CD4-positive, alpha-beta T cell treated with Interleukin-15 for 4 hours (primary cell): ENCODE data around the gene PLAAT3.
A peak's percentile ranks its signal among the peaks of the same experiment; 100 is the strongest.
"Not testable (repeated sequence)": the region's sequence is repeated elsewhere in the genome, so short reads cannot be mapped to it uniquely, and the experiment has no call there.

Experiments used
- DNase-seq: peaks from one replicate; pipeline ENCODE4 v3.0.0-alpha.2; 2020; ENCODE audit warnings: low spot score

The PLAAT3 gene

DNA sequence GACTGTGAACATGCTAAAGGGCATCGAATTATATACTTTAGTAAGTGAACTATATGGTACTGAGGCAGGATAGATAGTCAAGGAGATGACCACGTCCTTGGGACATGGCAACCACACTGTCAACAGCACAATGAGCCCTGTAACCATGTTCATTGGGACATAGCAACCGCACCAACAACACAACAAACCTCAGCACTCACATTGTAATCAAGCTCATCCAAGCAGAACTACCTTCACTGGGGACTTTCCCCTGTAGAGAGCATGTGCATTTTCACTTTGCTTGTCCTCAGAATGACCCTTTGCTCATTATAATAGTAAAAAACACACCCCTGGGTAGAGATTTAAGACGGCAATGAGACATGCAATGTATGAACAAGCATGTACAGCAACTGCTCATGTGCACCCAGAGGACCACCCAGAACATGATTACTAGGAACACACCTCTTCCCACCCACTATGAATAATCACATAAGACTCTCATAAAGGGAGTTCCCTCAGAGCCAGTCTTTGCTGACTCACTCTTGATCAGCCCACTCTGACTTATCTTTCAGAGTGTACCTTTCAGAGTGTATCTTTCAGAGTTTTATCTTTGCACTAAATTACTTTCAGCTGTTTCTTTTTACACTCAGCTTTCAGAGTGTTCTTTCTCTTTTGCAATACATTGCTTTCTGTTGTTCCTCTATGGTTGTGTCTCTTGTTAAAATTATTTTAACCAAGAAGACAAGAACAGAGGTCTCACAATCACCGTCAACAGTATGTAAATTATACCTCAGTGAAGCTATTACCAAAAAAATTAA, 47.0 kb downstream of the PLAAT3 start:
- peak; percentile 92 for DNase-seq

DNA sequence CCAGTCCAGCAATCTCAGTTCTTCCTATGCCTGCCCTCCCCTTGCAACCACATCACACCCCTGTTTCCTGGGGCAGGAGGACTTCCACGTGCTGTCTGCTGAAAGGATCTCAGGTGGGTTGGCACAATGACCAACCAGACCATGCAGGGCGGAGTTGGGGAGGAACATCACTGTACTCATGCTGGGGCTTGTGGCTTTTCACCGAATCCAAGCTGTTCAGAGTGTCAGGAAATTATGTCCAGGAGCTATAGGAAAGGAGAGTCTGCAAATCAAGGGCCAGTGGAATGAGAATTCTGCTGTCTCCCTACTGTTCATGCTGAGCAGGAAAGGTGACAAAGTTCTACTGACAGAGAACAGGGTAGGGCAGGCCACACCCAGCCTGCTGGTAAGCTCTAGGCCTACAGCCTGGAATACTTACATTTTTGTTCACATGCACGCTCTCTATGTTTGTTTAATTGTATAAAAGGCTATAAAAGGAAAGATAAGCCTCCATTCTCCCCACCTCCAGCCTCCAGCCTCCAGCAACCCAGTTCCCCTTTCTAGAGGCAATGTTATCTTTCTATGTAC, 49.4 kb downstream of the PLAAT3 start:
- no peak for DNase-seq

DNA sequence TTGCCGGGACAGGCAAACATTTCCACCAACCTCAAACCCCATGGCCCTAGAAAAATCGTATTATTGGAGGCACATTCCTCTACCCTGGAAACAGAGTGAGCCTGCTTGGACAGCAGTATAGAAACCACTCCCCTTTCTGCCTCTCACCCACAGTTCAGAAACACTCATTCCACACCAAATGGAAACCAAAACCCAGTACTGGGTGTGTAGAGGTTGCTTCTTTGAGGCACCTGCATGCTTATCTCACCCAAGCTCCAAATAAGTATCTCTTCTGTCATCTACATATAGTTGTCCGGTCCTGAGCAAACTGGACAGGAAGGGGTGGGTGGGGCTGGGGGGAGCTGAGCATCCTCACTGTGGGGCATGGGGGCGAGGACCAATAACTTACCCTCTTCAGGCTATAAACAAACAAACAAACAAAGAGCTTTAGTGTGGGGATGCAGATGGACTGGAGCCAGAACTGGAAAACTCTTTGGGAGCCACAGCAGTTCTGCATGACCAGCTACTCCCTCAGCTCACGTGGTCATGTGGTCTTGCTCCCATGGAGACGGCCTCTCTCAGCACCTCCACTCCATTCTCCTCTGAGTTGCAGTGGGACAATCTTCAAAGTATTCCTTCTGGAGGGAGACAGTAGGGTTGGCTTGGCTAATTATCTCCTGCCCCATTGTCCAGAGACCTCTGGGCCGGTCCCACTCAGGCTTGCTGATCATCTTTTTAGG, 50.0 kb downstream of the PLAAT3 start:
- DNase-seq, result peak; percentile 55

DNA sequence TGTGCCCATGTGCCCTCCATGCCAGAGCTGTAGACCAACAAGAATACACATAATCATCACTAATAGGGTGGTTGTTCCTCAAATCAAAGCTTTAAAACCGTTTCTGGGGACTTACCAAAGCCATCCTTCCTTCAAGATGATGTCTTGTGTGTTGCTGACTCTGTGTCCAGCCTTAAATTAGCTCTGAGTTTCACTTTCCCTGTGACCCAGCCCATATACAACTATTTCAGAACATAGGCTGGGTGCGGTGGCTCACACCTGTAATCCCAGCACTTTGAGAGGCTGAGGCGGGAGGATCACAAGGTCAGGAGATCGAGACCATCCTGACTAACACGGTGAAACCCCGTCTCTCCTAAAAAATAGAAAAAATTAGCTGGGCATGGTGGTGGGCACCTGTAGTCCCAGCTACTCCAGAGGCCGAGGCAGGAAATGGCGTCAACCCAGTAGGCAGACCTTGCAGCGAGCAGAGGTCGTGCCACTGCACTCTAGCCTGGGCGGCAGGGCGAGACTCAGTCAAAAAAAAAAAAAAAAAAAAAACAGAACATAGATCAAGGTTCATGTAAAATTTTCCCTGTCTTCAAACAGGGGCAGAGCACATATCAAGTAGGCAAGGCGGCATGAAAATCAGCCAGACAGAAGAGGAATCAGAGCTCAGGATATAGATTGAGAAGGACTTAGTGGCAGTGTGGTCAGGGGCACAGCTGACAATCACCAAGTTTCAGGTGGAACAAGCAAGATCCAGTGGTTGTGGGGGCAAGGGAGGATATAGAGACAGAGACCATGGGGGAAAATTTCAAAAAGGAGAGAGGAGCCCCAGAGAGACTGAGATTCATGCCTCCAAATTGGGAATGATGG, 50.8 kb downstream of the PLAAT3 start, which contains the start of gene PLAAT2:
TSS of gene PLAAT2 (minus strand) at position 179 of the 855 bp plus-strand sequence. CDS start at position 124, 55 bp downstream.
- no peak for DNase-seq

DNA sequence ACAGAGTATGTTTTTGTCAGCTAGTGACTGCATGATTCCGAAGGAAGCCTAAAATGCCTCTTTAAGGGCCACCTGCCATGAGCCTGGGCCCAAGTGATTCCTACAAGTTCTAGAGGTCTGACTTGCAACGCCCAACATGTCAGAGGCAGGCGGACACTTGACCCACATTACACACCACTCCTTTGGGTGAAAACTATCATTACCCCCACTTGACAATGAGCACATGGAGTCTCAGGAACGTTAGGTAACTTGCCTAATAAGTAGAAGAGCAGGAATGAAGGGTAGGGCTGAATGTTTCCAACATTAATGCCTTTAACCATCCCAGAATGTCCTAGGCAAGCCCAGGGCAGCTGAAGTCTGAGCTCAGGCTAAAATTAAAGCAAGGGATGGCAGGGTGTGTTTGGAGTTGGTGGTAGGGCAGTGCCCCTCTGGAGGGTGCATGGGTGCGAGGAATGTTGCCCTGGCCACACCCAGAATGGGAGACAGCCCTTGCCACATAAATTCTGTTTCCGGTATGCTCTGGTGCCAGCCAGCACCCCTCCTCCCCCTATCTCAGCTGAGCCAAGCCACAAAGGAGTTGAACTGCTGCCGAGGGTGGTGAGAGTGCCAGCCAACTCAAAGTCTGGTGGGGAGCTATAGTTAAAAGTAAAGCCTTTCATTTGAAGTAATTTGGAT, 53.6 kb downstream of the PLAAT3 start:
- peak; percentile 50 for DNase-seq

DNA sequence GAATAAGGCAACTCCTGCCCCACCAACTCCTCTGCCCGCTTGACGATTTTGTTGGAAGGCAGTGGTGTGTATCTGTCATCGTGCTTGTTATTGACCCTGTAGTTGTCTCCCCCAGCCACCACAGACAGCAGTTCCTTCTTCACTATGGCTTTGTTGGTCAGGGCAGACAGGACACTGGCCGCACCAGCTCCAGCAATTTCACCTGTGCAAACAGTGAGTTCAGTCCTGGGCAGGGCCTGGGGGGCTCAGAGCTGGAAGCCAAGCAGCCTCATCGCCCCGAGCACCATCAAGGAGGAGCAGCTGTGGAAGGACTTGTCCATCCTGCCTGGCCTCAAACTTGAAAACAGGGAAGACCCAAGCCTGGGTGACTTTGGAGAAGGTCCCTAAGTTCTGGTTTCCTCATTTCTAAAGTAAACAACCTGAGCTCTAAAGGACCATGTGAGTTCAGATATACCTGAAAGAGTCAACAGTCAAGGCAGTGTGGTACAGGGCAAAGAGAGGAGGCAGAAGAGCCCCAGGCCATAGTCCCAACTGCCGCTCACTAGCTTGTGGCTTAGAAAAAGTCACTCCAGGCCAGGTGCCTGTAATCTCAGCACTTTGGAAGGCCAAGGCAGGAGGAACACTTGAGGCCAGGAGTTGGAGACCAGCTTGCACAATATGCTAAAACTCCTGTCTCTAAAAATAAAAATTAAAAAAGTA, 55.6 kb downstream of the PLAAT3 start:
- no peak for DNase-seq

DNA sequence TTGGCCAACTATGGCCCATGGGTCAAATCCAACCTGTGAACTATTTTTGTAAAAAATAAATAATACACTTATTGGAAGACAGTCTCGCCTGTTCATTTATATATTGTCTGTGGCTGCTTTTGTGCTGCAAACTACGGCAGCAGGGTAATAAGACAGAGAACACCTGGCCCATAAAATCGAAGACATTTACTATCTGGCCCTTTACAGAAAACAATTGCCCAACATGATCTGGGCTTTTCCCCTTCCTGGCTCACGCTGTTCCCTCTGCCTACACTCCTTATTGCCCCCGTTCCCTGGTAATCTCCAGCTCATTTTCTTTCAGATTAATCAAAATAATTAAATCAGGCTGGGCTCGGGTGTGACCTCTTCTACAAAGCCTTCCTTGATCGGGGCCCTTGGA, 56.7 kb downstream of the PLAAT3 start:
- DNase-seq, result no peak

DNA sequence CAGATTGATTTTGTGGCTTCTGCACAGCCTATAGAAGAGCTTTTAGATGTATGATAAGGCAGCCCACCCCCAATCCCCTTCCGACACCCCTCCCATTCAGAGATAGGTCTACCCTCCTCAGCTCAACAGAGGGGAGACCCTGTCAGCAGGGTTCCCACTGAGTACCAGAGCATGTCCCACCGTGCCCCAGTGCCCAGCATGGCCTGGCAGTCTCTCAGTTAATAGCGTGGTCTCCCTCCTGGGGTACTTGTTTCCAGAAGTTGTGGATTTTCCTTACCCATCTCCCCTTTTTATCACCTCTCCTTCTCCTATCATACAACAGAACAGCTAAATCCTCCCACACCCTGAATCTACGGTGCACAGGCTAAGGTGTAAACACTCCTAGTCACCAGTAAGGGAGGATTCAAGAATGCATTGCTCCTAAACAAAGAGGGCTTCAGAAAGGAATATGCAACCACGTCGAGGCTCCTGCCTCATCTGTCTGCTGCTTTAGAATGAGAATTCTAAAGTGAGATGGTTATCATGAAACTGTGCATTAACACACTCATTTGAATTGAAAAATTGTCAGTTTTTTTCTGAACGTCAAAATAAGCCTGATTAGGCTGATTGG, 57.7 kb downstream of the PLAAT3 start:
- no peak for DNase-seq

DNA sequence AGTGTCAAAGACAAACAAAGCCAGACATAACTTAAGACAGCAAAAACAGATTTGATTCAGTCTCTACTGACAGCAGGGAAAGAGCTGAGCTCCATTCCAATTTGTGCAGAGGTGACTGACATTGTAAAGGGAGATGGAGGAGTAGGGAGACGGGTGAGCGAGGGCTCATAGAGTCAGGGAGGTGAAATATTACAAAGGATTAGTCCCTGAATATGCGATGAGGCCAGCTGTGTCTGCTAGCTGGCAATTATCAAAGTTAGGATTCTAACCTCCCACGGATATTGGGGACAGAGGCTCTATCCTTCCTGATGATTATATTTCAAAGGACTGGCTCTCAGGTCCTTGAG, 59.4 kb downstream of the PLAAT3 start:
- DNase-seq, result no peak

DNA sequence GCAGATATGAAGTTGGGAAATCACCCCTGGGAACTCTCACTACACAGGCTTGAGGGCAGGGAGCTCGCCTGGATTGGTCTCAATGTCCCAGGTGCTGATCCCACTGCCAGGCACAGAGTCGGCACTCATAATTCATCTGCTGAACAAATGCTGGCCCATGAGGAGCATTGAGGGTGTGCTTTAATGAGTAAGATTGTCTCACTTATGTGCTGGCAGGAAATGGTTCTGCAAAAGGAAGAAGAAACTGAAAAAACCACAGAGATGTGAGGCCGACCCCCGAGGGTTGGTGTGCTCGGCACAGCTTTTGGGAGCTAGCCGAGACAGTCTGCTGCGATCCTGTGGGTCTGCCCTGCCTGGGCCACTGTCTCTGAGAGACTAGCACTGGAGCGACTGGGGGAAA, 60.5 kb downstream of the PLAAT3 start:
- peak; percentile 72 for DNase-seq

DNA sequence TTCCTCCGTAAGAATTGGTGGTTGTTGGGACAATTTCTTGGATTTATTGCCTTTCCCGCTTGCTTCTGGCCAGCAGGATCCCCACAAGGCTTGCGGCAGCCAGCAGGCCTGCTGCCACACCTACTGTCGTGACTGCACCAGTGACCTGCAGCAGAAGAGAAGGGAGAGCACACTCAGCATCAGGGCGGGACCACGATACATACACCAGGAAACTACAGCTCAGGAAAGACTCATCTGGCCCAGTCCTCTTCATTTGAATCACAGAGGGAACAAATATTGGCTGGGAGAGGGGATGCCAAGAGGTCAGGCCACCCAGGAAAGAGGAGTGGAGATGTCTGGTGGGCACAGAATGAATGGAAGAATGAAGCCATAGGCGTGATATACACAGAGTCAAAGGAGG, 61.3 kb downstream of the PLAAT3 start:
- DNase-seq, result no peak

DNA sequence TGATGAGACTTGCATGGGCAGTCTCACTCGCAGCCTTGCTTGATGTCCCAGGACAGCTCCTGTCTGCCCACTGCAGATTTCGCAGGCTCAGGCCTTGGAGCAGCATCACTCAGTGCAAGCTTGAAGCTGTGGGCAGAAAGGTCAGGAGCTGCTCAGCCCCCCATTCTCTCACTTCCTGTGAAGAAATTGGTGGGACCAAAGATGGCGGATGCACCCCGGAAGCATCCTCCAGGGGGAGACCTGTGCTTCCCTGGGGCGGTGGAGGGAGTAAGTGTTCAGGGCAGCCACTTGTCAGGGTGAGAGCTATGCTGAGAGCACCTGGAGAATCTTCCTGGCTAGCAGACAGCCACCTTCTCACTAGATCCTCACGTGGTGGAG, 62.4 kb downstream of the PLAAT3 start:
- DNase-seq, result no peak

DNA sequence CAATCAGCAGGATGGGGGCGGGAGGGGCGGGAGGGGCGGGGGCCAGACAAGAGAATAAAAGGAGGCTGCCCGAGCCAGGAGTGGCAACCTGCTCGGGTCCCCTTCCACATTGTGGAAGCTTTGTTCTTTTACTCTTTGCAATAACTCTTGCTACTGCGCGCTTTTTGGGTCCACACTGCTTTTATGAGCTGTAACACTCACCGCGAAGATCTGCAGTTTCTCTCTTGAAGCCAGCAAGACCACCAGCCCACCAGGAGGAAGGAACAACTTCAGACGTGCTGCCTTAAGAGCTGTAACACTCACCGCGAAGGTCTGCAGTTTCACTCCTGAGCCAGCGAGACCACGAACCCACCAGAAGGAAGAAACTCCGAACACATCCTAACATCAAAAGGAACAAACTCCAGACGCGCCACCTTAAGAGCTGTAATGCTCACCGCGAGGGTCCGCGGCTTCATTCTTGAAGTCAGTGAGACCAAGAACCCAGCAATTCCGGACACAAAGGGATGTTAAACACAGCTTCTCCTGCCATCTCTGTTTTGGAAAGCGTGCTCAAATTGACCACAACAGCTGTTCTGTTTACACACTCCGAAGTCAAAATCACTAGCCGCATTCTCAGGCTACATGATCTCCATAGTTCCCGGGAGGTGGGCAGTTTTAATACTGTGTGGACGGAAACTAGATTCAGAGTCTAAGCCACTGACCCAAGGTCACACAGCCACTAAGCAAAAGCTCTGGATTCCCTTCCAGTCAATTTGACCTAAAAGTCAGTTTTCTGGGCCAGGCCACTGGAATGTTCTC, 62.9 kb downstream of the PLAAT3 start:
- DNase-seq, result peak; percentile 43

DNA sequence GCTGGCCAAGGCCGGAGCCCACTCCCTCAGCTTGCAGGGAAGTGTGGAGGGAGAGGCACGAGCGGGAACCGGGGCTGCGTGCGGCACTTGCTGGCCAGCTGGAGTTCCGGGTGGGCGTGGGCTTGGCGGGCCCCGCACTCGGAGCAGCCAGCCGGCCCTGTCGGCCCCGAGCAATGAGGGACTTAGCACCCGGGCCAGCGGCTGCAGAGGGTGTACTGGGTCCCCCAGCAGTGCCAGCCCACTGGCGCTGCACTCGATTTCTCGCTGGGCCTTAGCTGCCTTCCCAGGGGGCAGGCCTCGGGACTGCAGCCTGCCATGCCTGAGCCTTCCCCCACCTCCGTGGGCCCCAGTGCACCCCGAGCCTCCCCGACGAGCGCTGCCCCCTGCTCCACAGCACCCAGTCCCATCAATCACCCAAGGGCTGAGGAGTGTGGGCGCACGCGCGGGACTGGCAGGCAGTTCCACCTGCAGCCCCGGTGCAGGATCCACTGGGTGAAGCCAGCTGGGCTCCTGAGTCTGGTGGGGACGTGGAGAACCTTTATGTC, 64.0 kb downstream of the PLAAT3 start:
- DNase-seq, result not testable (repeated sequence)

DNA sequence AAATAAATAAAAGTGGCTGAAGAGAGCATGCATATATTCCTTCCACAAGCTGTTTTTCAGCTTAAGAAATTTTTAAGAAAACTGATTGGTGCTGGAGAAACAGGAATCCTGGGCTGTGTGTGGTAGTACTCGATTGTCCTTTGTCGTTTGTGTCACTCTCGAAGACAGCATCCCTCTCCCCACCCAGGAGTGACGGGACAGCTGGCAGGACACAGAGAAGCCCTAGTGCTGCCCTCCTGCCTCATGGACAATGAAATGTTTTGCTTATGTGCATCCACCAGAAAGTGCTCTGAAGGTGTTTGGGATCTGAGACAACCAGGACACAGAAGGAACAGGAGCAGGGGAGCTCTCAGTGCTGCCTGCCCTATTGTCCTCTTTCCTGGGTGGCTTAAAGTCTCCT, 64.8 kb downstream of the PLAAT3 start:
- no peak for DNase-seq

DNA sequence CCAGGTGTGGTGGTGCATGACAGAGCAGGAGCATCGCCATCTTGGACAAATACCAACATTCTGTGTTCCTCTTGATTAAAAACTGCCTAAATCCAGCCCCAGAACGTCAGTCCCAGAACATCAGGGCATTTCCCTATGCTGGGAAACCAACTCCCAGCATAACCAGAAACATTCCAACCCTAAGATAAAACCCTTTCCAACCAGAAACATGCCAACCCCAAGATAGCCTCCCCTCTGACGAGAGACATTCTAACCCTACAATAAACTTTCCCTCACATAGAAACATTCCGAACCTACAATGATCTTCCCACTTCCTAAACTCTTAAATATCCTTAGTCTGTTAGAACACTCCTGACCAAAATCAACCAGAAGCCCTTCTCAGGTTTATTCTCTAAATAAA, 66.1 kb downstream of the PLAAT3 start:
- no peak for DNase-seq

DNA sequence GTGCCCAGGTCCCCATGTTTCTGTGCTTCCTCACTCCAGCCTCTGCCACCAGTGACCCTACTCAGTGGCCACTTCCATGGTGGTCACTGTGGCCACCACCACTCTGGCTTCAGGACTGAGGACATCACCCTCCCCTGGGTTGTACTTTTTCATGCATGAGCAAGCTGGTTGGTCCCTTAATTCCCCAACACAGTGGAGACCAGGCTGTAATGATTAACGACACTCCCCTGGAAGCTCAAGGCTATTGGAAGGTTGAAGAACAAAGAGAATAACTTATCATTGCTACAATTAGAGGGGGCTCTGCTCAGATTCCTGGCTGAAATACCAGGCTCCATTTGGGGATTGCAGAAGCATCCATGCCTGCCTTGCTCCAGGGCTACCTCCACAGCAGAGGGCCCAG, 67.2 kb downstream of the PLAAT3 start:
- DNase-seq, result no peak

DNA sequence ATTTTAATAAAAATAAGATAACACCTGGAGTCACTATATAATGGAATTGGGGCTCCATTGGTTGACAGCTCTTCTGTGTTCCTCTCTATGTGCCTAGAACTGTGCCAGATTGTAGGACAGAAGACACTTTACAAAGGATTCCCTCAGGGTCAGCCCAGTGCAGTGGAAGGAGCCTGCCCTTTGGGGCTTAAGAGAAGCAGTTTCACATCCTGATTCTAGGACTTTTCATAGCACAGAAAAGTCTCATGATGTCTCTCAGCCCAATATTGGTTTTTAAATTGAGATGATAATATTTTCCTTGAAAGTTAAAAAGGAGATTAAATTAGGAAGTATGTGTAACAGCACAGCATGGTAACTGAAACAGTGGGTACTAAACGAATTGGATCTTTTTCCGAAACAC, 70.5 kb downstream of the PLAAT3 start:
- no peak for DNase-seq

DNA sequence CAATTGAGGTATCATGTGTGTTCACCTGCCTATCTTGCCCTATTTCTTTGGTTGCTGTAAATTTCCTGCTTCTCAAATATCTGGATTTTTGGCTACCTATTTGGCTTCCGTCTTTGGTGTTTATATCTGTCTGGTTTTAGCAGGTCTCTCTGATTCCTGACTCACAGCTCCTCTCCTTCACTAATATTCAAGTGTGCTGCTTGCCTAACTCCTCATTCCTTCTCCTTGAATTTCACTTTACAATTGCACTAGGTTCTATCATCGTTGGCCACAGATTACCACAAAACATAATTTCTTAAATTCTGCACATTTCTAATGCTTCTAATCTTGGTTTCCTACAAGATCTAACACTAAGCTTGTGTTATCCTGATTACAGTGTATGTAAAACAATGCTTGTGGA, 71.7 kb downstream of the PLAAT3 start:
- not testable (repeated sequence) for DNase-seq
